Neural progenitor cell (in vitro differentiated cells): ENCODE results near the gene FLRT2. TPM values are rescaled to one million over a fixed set of nuclear protein-coding genes. Genes with fewer than 3 reads are reported as not detected.

Experiments used
- DNase-seq: peaks from one replicate; pipeline ENCODE4 v3.0.0-alpha.2; 2016; ENCODE audit warnings: low spot score
- H2AFZ ChIP-seq: fragments of 200-600 bp; sonication (generic); replicated peaks from 2 replicates; pipeline ENCODE4 v1.6.1; 2016; ENCODE audit warnings: antibody characterized with exemption
- H3F3A ChIP-seq: fragments of 200-600 bp; sonication (generic); 2 replicates; pipeline ENCODE4 v1.6.1; 2016; ENCODE audit warnings: antibody characterized with exemption, low read depth
- H3K27ac ChIP-seq: fragments of 200-600 bp; sonication (generic); 2 replicates; pipeline ENCODE4 v1.5.1; 2016; ENCODE audit warnings: mild to moderate bottlenecking
- H3K27me3 ChIP-seq: fragments of 200-600 bp; sonication (generic); 2 replicates; pipeline ENCODE4 v1.6.1; 2016; ENCODE audit warnings: mild to moderate bottlenecking, moderate library complexity
- H3K36me3 ChIP-seq: fragments of 200-600 bp; sonication (generic); 2 replicates; pipeline ENCODE4 v1.5.1; 2016
- H3K4me1 ChIP-seq: fragments of 200-600 bp; sonication (generic); 2 replicates; pipeline ENCODE4 v1.6.1; 2016; ENCODE audit warnings: mixed run types
- H3K4me2 ChIP-seq: fragments of 200-600 bp; sonication (generic); 2 replicates; pipeline ENCODE4 v1.6.1; 2016
- H3K4me3 ChIP-seq: fragments of 200-600 bp; sonication (generic); 2 replicates; pipeline ENCODE4 v1.5.1; 2016
- H3K79me2 ChIP-seq: fragments of 200-600 bp; sonication (generic); 2 replicates; pipeline ENCODE4 v1.6.1; 2016; ENCODE audit warnings: low read depth
- H3K9ac ChIP-seq: fragments of 200-600 bp; sonication (generic); 2 replicates; pipeline ENCODE4 v1.6.1; 2016
- H3K9me3 ChIP-seq: fragments of 200-600 bp; sonication (generic); 2 replicates; pipeline ENCODE4 v1.5.1; 2016; ENCODE audit warnings: low read depth
- H4K20me1 ChIP-seq: fragments of 200-600 bp; sonication (generic); 2 replicates; pipeline ENCODE4 v1.6.1; 2016; ENCODE audit warnings: low read depth
- H3K27ac Mint-ChIP-seq: 3 replicates; pipeline ENCODE4 v1.8.0; 2021; ENCODE audit warnings: mixed read lengths
- H3K27me3 Mint-ChIP-seq: 2 replicates; pipeline ENCODE4 v1.8.0; 2022; ENCODE audit warnings: low read depth, mild to moderate bottlenecking, inconsistent platforms, moderate library complexity, mixed read lengths; ENCODE audit not compliant: insufficient read depth
- H3K36me3 Mint-ChIP-seq: 3 replicates; pipeline ENCODE4 v1.8.0; 2021; ENCODE audit warnings: mixed read lengths
- H3K4me1 Mint-ChIP-seq: 3 replicates; pipeline ENCODE4 v1.8.0; 2021; ENCODE audit warnings: mixed read lengths
- H3K4me3 Mint-ChIP-seq: 3 replicates; pipeline ENCODE4 v1.8.0; 2021; ENCODE audit warnings: mild to moderate bottlenecking, moderate library complexity, mixed read lengths
- H3K9me3 Mint-ChIP-seq: 3 replicates; pipeline ENCODE4 v1.8.0; 2020; ENCODE audit warnings: mixed read lengths
- CTCF ChIP-seq: fragments of 200-600 bp; sonication (generic); IDR thresholded peaks from 2 replicates; pipeline ENCODE4 v1.5.1; 2017; ENCODE audit warnings: antibody characterized with exemption, mild to moderate bottlenecking
- EZH2 ChIP-seq: fragments of 200-600 bp; sonication (generic); IDR thresholded peaks from 2 replicates; pipeline ENCODE4 v1.6.1; 2017; ENCODE audit warnings: antibody characterized with exemption, mild to moderate bottlenecking, moderate library complexity
- EZH2phosphoT487 ChIP-seq: fragments of 200-600 bp; sonication (generic); IDR thresholded peaks from 2 replicates; pipeline ENCODE4 v1.6.1; 2017; ENCODE audit warnings: antibody characterized with exemption
- total RNA-seq: library from RNA; depleted of rRNA; stranded (reverse); fragments of >200 nt; gene quantifications from 2 replicates; pipeline ENCODE4 v1.2.3, GENCODE V29; 2015; ENCODE audit warnings: low replicate concordance

FLRT2 gene
- total RNA-seq, 1 donor from 2014 or later = 8.5 TPM

GRCh38 chr14:85581691-85582090, 51.7 kb downstream of the FLRT2 start:
- Histone ChIP-seq H2AFZ (no peak overlapping the region), H3K9ac (no peak overlapping the region), H3F3A (no peaks in the 10 kb centered on the region), H3K4me3 (no peak overlapping the region), H4K20me1 (no peaks in the 10 kb centered on the region), H3K9me3 (no peaks in the 10 kb centered on the region), H3K79me2 (no peaks in the 10 kb centered on the region), H3K36me3 (no peaks in the 10 kb centered on the region), H3K4me1 (no peaks in the 10 kb centered on the region), H3K27me3 (no peaks in the 10 kb centered on the region), H3K4me2 (no peak overlapping the region), H3K27ac (no peak overlapping the region)
- DNase-seq = no peak
- H3K36me3 Mint-ChIP-seq = no peaks in the 10 kb centered on the region
- no peaks in the 10 kb centered on the region for H3K9me3 Mint-ChIP-seq
- no peak for TF ChIP-seq EZH2phosphoT487
- no peak for TF ChIP-seq EZH2
- TF ChIP-seq CTCF = no peak
- no peak overlapping the region for H3K4me3 Mint-ChIP-seq
- H3K27me3 Mint-ChIP-seq = no peaks in the 10 kb centered on the region
- H3K27ac Mint-ChIP-seq = no peak overlapping the region
- peaks cover 31% of the 10 kb centered on the region for H3K4me1 Mint-ChIP-seq

- H3K4me2 ChIP-seq = no peak overlapping the region
These were observed 53.4 kb downstream of the FLRT2 start for GRCh38 chr14:85583380-85583779.

GRCh38 chr14:85584481-85584880, 54.5 kb downstream of the FLRT2 start:
- H3K4me3 Mint-ChIP-seq = no peak overlapping the region
- no peak overlapping the region for H3K27ac ChIP-seq
- no peak for TF ChIP-seq EZH2
- no peak for TF ChIP-seq CTCF
- TF ChIP-seq EZH2phosphoT487 = no peak
- no peaks in the 10 kb centered on the region for H3K27me3 Mint-ChIP-seq
- peaks cover 12% of the 10 kb centered on the region for H3K9me3 Mint-ChIP-seq
- no peak overlapping the region for H2AFZ ChIP-seq
- H3F3A ChIP-seq = no peaks in the 10 kb centered on the region
- no peaks in the 10 kb centered on the region for H3K79me2 ChIP-seq
- DNase-seq = no peak
- H3K4me2 ChIP-seq = no peak overlapping the region
- peaks cover 16% of the 10 kb centered on the region for H3K36me3 Mint-ChIP-seq
- no peaks in the 10 kb centered on the region for H4K20me1 ChIP-seq
- no peak overlapping the region for H3K27ac Mint-ChIP-seq
- no peaks in the 10 kb centered on the region for H3K9me3 ChIP-seq
- no peaks in the 10 kb centered on the region for H3K36me3 ChIP-seq
- H3K27me3 ChIP-seq = no peaks in the 10 kb centered on the region
- H3K4me3 ChIP-seq = no peak overlapping the region
- H3K9ac ChIP-seq = no peak overlapping the region
- H3K4me1 Mint-ChIP-seq = peaks cover 23% of the 10 kb centered on the region
- no peaks in the 10 kb centered on the region for H3K4me1 ChIP-seq

More at GRCh38 chr14:85583380-85583779, 53.4 kb downstream of the FLRT2 start:
- Histone ChIP-seq H3K36me3 (no peaks in the 10 kb centered on the region), H3K27me3 (no peaks in the 10 kb centered on the region), H3F3A (no peaks in the 10 kb centered on the region), H3K4me1 (no peaks in the 10 kb centered on the region), H2AFZ (no peak overlapping the region), H3K9ac (no peak overlapping the region), H3K79me2 (no peaks in the 10 kb centered on the region), H3K9me3 (no peaks in the 10 kb centered on the region), H3K4me3 (no peak overlapping the region), H4K20me1 (no peaks in the 10 kb centered on the region), H3K27ac (no peak overlapping the region)
- Mint-ChIP-seq H3K27me3 (no peaks in the 10 kb centered on the region), H3K9me3 (peaks cover 2% of the 10 kb centered on the region), H3K4me3 (no peak overlapping the region), H3K27ac (no peak overlapping the region), H3K4me1 (peaks cover 29% of the 10 kb centered on the region), H3K36me3 (peaks cover 8% of the 10 kb centered on the region)
- DNase-seq = no peak
- TF ChIP-seq CTCF (no peak), EZH2phosphoT487 (no peak), EZH2 (no peak)
